Hematopoietic multipotent progenitor cell (in vitro differentiated cells): ENCODE measurements around the gene TPK1. TPM values are rescaled to one million over a fixed set of nuclear protein-coding genes. Genes with fewer than 3 reads are reported as not detected.
"Not testable (repeated sequence)": the region's sequence is repeated elsewhere in the genome, so short reads cannot be mapped to it uniquely, and the experiment has no call there.

Experiments
- DNase-seq, 3 donors: peaks; one replicate each; pipeline ENCODE4 v3.0.0-alpha.2; 2011 to 2015; ENCODE audit warnings: low read depth in 2 of 3, low spot score in 2 of 3
- total RNA-seq: library from RNA; depleted of rRNA; stranded (reverse); fragments of >200 nt; gene quantifications from one replicate; pipeline ENCODE4 v1.2.3, GENCODE V29; 2012

Gene TPK1
- total RNA-seq, 1 donor: 23.4 TPM

DNA sequence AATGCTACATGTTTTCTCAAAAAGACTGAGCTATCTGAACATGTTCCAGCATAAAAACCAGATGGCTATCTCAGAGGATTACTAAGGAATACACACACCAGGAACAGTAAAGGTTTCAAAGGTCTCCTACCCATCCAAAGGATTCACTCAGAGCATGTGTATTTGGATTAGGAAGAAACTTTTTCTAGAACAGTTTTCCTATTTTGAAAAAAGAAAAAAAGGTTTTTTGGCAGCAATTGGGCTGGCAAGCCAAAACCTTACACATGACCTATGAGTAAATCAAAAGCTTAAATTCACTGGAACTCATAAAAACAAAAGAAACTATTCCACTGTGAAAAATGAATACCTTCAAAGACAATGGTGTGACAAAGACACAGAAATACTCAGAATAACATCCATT, 9.6 kb downstream of the TPK1 start:
- no peak for DNase-seq

DNA sequence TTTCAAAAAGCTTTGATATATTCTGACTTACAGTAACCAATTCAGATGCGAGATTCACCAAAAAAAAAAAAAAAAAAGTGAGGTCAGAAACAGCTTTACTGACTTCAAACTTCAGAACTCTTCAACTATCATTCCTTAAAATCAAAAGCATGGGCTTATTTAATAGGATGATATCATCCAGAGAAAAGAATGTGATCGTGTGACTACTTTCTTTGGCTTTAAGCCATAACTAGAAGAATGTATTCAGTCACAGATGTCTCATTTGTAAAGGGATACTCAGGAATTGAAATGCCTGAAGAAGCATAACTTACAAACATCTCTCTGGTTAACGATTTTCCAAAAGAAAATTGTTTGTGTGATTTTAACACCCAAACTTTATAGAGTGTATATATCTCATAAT, 11.5 kb downstream of the TPK1 start:
- DNase-seq: no peak

- no peak for DNase-seq
Observed at GRCh38 chr7:144822223-144822622, 13.6 kb downstream of the TPK1 start.

DNA sequence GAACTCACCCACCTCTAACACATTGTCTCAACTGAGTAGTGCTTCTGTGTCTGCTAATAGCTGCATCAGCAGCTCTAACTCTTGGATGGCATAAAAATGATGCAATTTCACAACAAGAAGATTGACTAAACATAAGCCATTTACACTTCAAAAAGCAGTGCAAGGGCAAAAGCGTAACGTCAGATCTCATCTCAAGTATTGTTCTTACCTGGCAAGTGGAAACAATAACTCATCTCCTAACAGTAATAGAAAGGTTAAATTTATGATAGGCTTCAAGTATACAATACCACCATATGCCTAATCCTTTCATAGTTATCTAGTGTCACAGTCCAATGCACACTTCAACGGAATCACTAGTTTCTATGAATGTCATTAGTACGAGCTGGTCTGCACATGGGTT, 14.8 kb downstream of the TPK1 start:
- DNase-seq: no peak

DNA sequence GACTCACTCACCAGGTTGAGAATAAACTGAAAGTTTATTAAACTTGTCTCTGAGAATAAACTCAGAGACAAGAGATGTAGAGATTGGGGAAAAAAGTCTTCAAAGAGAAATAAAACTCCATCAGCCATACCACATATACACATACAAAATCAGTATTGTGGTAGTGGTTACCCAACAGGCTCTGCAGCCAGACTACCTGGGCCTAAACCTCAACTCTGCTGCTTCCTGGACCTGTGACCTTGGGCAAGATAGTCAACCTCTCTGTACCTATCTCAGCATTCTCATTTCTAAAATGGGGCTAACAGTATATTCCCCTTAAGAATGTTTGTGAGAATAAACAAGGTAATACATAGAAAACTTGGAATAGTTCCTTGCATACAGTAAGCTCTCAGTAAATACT, 15.3 kb downstream of the TPK1 start:
- DNase-seq: no peak

GRCh38 chr7:144819566-144819965, 16.3 kb downstream of the TPK1 start:
- DNase-seq: no peak

DNA sequence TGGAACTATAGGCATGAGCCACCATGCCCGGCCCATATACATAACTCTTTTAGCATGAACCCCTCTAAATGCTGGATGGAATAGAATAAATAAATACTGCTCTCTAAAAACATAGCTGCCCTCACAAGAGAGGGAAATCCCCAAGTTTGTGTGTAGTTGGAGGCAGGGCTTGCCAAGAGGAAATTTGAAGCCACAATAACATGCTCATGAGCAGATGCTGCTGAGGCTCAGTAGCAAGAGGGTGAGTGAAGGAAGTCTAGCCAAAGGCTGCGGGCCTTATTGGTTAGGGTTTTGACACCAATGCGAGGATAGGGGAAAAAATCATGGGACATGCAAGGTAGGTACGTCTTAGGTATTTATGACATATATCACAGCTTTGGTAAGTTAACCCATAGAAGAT, 17.3 kb downstream of the TPK1 start:
- DNase-seq: peak; percentile 43 to 82 (median 63)

GRCh38 chr7:144817001-144817400, 18.9 kb downstream of the TPK1 start:
- no peak for DNase-seq

GRCh38 chr7:144814299-144814698, 21.6 kb downstream of the TPK1 start:
- DNase-seq: no peak

DNA sequence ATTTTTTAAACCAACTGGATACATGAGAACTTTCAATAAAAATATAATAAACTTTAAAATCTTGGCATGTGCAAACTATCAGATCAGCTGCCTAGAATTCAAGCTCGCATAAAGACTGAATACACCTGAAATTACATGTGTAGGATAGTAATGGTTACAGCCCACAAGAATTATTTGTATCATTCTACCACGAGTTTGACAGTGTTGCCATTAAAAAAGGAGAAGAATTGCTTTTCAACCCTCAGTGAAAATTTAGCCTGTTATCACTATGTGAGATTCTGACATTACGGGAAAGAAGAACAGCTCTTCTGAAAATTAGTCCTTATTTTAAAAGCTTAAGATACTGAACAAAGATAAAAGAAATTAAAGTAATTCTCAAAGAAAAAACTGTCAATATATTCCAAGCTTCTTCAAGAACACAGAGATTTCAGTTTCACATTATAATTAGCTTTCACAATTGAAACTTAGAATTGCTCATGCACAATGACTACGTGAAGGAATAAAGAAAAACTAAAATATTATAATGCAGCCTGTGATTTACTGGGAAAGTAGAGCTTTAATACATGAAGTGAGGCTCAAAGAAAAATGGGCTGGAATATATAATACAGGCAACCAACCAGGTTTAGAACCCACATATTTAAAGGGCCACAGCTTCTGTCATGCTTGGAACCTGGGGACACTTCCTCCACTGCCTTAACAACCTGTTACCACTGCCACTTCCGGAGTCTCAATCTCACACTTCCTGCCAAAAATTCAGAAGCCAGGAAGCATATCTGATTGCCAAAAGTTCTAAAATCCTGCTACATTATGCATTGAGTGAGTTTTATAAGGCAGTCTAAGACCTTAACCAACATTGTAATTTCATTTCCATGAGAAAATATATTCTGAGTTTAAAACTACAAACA, 23.2 kb downstream of the TPK1 start:
- DNase-seq: peak in 2 of 3 donors; percentile 24 to 56

DNA sequence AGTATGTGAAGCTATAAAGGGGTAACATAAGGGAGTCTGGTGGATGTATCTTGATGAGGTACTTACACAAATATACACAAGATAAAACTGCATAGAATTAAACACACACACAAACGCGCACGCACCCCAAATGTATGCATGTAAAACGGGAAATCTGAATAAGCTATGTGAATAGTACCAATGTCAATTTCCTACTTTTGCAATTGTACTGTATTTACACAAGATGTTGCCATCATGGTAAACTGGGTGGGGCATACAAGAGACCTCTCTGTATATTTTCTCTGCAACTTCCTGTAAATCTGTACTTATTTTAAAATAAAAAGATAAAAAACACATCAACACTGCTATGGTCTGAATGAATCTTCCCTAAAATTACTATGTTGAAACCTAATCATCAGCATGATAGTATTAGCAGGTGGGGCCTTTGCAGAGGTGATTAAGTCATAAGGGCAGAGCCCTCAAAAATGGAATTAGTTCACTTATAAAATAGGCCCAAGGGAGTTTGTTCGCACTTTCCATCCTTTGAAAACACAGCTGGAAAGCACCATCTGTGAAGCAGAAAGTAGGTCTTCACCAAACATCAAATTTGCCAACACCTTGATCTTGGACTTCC, 30.1 kb downstream of the TPK1 start:
- no peak for DNase-seq

GRCh38 chr7:144800678-144801436, 35.0 kb downstream of the TPK1 start:
- not testable (repeated sequence) for DNase-seq

DNA sequence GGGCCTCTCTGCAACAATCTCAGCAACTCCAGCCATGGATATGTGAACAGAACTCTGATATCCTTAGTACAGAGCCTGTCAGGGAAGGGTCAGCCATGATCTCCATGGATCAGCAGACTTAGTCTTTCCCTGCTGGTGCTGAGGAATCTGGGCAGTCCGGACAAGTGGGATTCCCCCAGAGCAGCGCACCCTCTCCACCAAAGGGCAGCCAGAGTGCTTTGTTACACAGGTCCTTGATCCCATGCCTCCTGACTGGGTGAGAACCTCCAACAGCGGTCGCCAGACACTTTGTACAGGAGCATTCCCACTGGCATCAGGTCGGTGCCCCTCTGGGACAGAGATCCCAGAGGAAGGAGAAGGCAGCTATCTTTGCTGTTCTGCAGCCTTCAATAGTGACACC, 38.9 kb downstream of the TPK1 start:
- DNase-seq: no peak

GRCh38 chr7:144792050-144792449, 43.8 kb downstream of the TPK1 start:
- DNase-seq: no peak

- DNase-seq: no peak
Observed at GRCh38 chr7:144791488-144791887, 44.4 kb downstream of the TPK1 start.

DNA sequence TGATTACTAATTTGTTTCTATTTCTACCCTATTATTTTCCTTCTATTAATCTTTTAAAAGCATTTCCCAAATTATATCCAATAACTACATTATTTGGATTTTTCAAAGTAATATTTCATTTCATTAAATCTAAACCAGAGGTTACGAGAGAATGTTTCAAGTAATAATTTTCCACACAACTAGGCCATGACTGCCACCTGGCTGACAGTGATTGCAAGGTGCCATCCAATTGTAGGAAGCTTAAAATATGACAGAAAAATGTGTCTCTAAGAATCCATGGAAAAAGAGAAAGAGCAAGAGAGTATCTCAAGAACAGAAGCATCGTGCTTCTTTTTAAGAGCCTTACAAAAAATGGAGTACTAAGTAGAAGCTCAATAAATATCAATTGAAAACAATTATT, 48.7 kb downstream of the TPK1 start:
- peak in 2 of 3 donors; percentile 14 to 54 for DNase-seq

DNA sequence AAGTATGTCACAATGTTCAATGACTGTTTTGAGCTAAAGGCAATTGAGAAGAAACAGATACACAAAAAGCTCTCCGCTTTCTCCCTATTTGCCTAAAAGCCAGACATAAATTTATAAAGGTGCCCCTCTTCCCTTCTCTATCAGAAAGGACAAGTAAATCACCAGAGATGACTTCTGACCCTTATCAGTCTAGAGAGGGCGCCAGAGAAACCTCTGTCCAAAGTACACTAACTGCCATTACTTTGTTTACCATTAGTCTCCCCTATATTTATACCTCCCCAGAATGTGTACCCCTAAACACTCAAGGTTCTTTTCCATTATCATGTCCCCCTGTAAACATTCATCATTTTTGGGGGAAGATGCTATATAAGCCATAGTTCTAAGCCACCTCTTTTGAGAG, 49.3 kb downstream of the TPK1 start:
- peak in 1 of 3 donors; percentile 14 for DNase-seq

- DNase-seq: no peak
Observed at GRCh38 chr7:144786079-144786478, 49.8 kb downstream of the TPK1 start.

GRCh38 chr7:144785521-144785920, 50.3 kb downstream of the TPK1 start:
- DNase-seq: no peak

GRCh38 chr7:144784943-144785342, 50.9 kb downstream of the TPK1 start:
- DNase-seq: no peak

DNA sequence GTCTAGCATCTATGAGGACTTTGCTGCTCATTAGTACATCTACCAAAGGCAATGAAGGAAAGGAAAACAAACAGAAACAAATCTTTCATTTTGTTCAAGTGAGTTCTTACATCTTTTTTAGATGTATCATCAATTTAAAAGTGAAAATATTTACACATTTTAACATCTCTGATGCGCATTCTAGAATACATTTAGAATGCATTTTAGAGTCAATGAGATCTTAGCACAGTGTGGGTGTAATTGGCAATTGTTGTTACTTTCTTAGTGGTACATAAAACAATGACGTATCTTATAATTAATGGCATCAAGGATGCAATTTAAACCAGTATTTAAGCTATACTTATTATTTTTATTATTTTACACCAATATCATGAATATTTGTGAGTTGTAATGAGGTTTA, 51.4 kb downstream of the TPK1 start:
- no peak for DNase-seq
